BJ (cell line): ENCODE data around the gene NR2F1. TPM values are rescaled to one million over a fixed set of nuclear protein-coding genes. Genes with fewer than 3 reads are reported as not detected.

ENCODE experiments used
- CTCF ChIA-PET: fragments of 350-600 bp; formaldehyde crosslinking; extraction: SDS; loops from one replicate; lab custom pipeline; 2021; ENCODE audit warnings: antibody characterized with exemption, inconsistent platforms; lab: Yijun Ruan, JAX
- POLR2A ChIA-PET: fragments of 300-600 bp; sonication (Branson Sonifier 250); formaldehyde crosslinking; extraction: SDS; loops from one replicate; lab custom pipeline; 2021; ENCODE audit warnings: antibody characterized with exemption; lab: Charles Lee
- DNase-seq: peaks from one replicate; pipeline ENCODE4 v3.0.0-alpha.2; 2011; ENCODE audit warnings: low read depth
- H3K27me3 ChIP-seq: 2 replicates; pipeline ENCODE4 v1.6.0; 2011; ENCODE audit warnings: low read length; ENCODE audit not compliant: control insufficient read depth, insufficient read depth
- H3K36me3 ChIP-seq: 2 replicates; pipeline ENCODE4 v1.5.1; 2011; ENCODE audit warnings: low read length; ENCODE audit not compliant: control insufficient read depth, insufficient read depth
- H3K4me3 ChIP-seq: 2 replicates; pipeline ENCODE4 v1.5.1; 2011; ENCODE audit warnings: low read depth, mild to moderate bottlenecking, control low read depth, low read length
- CTCF ChIP-seq: IDR thresholded peaks from 2 replicates; pipeline ENCODE4 v1.5.1; 2011; ENCODE audit warnings: low read depth, mild to moderate bottlenecking, control low read depth, inconsistent platforms, low read length, moderate library complexity; ENCODE audit not compliant: insufficient read depth
- polyA plus RNA-seq: library from polyadenylated mRNA; depleted of rRNA; stranded (reverse); fragments of >200 nt; gene quantifications from 2 replicates; pipeline ENCODE4 v1.2.3, GENCODE V29; 2011

NR2F1 gene
- polyA plus RNA-seq, 1 experiment = 39.4 TPM

- ChIA-PET CTCF (no interaction called here), POLR2A (no interaction called here)
- DNase-seq = no peak
- Histone ChIP-seq H3K36me3 (no peaks in the 10 kb centered on the region), H3K27me3 (peaks cover 5% of the 10 kb centered on the region), H3K4me3 (peak overlapping the region; percentile 29)
- TF ChIP-seq CTCF = no peak
Measured at GRCh38 chr5:93603793-93604643, 21.0 kb downstream of the NR2F1 start.

- Histone ChIP-seq H3K4me3 (no peak overlapping the region), H3K36me3 (no peaks in the 10 kb centered on the region), H3K27me3 (peaks cover 8% of the 10 kb centered on the region)
- DNase-seq = no peak
- CTCF ChIA-PET = interaction anchor here (0.6 to 0.7 kb wide), 3 partner anchors 39 to 1198 kb away, joined by 3 read pairs; no protein-coding TSS in a partner anchor
- POLR2A ChIA-PET = no interaction called here
- no peak for TF ChIP-seq CTCF
Measured at GRCh38 chr5:93604644-93605515, 21.9 kb downstream of the NR2F1 start.

GRCh38 chr5:93606382-93606752, 23.3 kb downstream of the NR2F1 start:
- Histone ChIP-seq H3K4me3 (no peak overlapping the region), H3K27me3 (peaks cover 20% of the 10 kb centered on the region), H3K36me3 (no peaks in the 10 kb centered on the region)
- CTCF ChIA-PET = interaction anchor here (3.3 kb wide), 1 partner anchor 195 kb away, joined by 20 read pairs; no protein-coding TSS in a partner anchor
- POLR2A ChIA-PET = no interaction called here
- no peak for DNase-seq
- TF ChIP-seq CTCF = no peak

DNA sequence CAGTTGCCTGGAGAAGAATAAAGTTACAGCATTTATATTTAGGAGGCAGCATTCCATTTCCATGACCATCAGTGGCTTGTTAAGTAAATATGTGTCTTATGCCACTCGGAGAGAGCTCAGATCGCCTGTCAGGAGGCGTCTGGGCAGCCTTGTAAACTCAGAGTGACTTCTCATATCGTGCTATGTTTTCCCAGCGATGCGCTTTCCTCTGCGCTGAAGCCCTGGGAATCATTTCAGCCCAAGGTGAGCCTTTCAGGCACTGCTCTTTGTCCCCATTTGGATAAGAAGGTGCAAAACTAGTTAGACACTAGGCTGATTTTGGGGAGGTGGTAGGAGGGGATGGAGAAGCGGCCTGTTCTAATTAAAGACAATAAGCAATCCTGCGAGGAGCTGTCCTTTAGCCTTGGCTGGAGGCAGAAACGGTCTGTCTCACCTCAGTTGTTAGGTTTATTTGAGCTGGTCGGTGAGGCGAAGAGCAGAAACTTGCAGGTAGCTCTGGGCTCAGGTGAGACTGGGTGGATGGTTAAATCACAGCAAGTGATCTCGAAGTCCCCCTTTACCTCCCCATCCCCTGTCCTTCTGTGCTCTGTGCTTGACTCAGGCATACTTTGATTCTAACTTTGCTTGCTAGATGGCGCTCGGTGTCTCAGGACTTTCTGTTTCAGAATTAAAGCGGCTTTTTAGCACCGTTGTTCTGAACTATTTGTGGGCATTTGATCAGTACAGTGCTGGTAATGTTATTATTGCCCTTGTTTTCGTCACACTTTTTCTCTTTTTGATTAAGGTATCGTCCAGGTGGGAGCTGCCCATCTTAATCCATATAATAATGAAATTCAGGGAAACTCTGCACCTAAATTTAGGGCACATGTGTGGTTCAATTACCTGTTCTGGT, 24.6 kb downstream of the NR2F1 start:
- POLR2A ChIA-PET = interaction anchor here (0.6 kb wide), 1 partner anchor 10 kb away, joined by 3 read pairs; no protein-coding TSS in a partner anchor
- Histone ChIP-seq H3K4me3 (no peak overlapping the region), H3K36me3 (no peaks in the 10 kb centered on the region), H3K27me3 (peaks cover 28% of the 10 kb centered on the region)
- peak; percentile 69 for TF ChIP-seq CTCF
- CTCF ChIA-PET = interaction anchor here (0.6 to 3.3 kb wide), 21 partner anchors 10 to 1130 kb away, joined by 3 to 20 read pairs (median 3); no protein-coding TSS in a partner anchor
- DNase-seq = no peak
